PC-3 (cell line): ENCODE measurements around the gene PEPD.

Experiments used
- CTCF ChIP-seq: fragments of 300-600 bp; sonication (generic); conservative IDR thresholded peaks from 2 replicates; pipeline ENCODE4 v1.5.1; 2017; ENCODE audit warnings: antibody characterized with exemption, low read depth, mild to moderate bottlenecking, low read length
- EZH2 ChIP-seq: fragments of 300-600 bp; sonication (generic); IDR thresholded peaks from one replicate; pipeline ENCODE4 v1.6.1; 2017; ENCODE audit warnings: antibody characterized with exemption, mild to moderate bottlenecking, low read length; ENCODE audit not compliant: unreplicated experiment
- EZH2phosphoT487 ChIP-seq: fragments of 300-600 bp; sonication (generic); IDR thresholded peaks from 2 replicates; pipeline ENCODE4 v1.6.1; 2018; ENCODE audit warnings: mild to moderate bottlenecking, antibody characterized with exemption, low read length, borderline replicate concordance

- TF ChIP-seq CTCF (no peak), EZH2 (no peak), EZH2phosphoT487 (no peak)
These were observed at the start of gene PEPD for GRCh38 chr19:33521480-33522370.
